ENCODE data around the gene ZNF561.

ZNF561 gene

DNA sequence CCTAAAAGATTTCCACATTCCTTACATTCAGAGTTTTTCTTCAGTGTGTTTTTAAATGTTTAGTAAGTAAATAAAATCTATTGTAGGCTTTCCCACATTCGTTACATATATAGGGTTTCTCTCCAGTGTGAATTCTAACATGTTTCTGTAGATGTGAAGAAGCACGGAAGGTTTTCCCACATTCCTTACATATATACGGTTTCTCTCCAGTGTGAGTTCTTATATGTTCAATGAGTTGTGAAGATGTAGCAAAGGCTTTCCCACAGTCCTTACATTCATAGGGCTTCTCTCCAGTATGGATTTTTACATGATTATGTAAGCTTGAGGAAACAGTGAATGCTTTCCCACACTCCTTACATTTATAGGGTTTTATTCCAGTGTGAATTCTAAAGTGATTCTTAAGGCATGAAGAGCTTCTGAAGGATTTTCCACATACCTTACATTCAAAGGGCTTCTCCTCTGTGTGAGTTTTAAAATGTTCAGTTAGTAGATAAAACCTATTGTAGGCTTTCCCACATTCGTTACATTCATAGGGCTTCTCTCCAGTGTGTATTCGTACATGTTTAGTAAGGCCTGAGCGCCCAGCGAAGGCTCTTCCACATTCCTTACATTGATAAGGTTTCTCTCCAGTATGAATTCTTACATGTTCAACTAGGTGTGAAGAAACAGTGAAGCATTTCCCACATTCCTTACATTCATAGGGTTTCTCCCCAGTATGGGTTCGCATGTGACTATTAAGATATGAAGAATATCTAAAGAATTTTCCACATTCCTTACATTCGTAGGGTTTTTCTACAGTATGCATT lies 54.9 kb downstream of the ZNF561 start:
- TF ChIP-seq, protein P1, sequence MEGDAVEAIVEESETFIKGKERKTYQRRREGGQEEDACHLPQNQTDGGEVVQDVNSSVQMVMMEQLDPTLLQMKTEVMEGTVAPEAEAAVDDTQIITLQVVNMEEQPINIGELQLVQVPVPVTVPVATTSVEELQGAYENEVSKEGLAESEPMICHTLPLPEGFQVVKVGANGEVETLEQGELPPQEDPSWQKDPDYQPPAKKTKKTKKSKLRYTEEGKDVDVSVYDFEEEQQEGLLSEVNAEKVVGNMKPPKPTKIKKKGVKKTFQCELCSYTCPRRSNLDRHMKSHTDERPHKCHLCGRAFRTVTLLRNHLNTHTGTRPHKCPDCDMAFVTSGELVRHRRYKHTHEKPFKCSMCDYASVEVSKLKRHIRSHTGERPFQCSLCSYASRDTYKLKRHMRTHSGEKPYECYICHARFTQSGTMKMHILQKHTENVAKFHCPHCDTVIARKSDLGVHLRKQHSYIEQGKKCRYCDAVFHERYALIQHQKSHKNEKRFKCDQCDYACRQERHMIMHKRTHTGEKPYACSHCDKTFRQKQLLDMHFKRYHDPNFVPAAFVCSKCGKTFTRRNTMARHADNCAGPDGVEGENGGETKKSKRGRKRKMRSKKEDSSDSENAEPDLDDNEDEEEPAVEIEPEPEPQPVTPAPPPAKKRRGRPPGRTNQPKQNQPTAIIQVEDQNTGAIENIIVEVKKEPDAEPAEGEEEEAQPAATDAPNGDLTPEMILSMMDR (IDR thresholded peaks at IDR 0.05; ENCODE audit: low read length) = no peak
- no peak for TF ChIP-seq EZH2 (IDR thresholded peaks at IDR 0.05; ENCODE audit: borderline replicate concordance, low read length)
- Histone ChIP-seq H3K27me3 (ENCODE audit: insufficient read depth, low read length) (no peaks in the 10 kb centered on the region), H3K4me1 (ENCODE audit: insufficient read depth, low read length, severe bottlenecking) (no peaks in the 10 kb centered on the region), H3K9me2 (ENCODE audit: low read depth, low read length) (no peaks in the 10 kb centered on the region), H3F3A (ENCODE audit: insufficient read depth, low read length) (no peaks in the 10 kb centered on the region), H3K4me3 (ENCODE audit: low read depth, low read length, poor library complexity, severe bottlenecking) (no peak overlapping the region), H3K4me2 (ENCODE audit: low read length) (no peak overlapping the region), H3K27ac (ENCODE audit: low read depth, low read length, poor library complexity, severe bottlenecking) (no peak overlapping the region), H3K79me2 (ENCODE audit: insufficient read depth, low read length) (peaks cover 22% of the 10 kb centered on the region), H3K36me3 (ENCODE audit: insufficient read depth, low read length) (peaks cover 99% of the 10 kb centered on the region), H3K9ac (ENCODE audit: low read length) (no peak overlapping the region), H4K20me1 (ENCODE audit: insufficient read depth, low read length) (no peaks in the 10 kb centered on the region), H2AFZ (ENCODE audit: low read length) (no peak overlapping the region), H3K9me3 (ENCODE audit: low read length) (peaks cover 56% of the 10 kb centered on the region)

Data from OCI-LY1 (cell line).